ENCODE results near the gene CALM3.

Gene CALM3

DNA sequence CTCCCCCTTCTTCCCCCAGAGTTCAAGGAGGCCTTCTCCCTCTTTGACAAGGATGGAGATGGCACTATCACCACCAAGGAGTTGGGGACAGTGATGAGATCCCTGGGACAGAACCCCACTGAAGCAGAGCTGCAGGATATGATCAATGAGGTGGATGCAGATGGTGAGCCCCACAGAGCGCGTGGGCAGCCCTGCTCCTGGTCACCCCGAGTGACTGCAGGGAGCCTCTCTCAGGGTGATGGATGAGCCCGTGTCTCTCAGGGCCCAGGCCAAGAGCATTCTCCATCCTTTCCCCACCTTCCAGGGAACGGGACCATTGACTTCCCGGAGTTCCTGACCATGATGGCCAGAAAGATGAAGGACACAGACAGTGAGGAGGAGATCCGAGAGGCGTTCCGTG lies 7.0 kb downstream of the CALM3 start:
- no peak overlapping the region for H2AK5ac ChIP-seq (ENCODE audit: low read length, severe bottlenecking)
- 96% methylated on average over 9 of the region's 9 CpGs for WGBS

DNA sequence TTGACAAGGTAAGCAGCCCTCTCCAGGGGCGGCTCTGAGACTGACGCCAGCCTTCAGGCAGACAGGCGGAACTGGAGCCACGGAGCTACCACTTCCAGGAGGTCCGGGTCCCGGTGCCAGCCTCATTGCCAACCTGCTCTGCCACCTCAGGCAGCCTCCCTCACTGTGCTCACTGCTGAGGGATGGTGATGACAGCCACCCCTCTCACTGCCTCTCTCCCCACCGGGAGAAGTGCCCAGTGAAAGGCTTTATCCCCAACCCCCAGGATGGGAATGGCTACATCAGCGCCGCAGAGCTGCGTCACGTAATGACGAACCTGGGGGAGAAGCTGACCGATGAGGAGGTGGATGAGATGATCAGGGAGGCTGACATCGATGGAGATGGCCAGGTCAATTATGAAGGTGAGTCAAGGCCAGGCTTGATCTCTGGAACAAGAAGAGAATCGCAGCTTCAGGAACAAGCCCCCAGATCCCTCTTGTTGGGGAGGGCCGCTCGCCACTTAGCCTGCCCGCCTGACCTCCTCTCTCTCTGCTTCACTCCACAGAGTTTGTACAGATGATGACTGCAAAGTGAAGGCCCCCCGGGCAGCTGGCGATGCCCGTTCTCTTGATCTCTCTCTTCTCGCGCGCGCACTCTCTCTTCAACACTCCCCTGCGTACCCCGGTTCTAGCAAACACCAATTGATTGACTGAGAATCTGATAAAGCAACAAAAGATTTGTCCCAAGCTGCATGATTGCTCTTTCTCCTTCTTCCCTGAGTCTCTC lies 7.6 kb downstream of the CALM3 start:
- Histone ChIP-seq H3K23ac (ENCODE audit: low read length in 2 of 2) (no peak overlapping the region), H3K4me1 (ENCODE audit: control insufficient read depth, insufficient read depth, low read depth, low read length) (peaks cover 7% of the 10 kb centered on the region), H3K9ac (ENCODE audit: low read length) (no peak overlapping the region), H4K8ac (ENCODE audit: low read length) (no peak overlapping the region), H3K27ac (ENCODE audit: low read length, poor library complexity, severe bottlenecking) (no peak overlapping the region), H2BK12ac (ENCODE audit: low read length in 2 of 2) (no peak overlapping the region), H3K14ac (ENCODE audit: low read length in 2 of 2) (no peak overlapping the region), H2BK5ac (ENCODE audit: low read depth, low read length, poor library complexity, severe bottlenecking) (no peak overlapping the region), H3K4me3 (ENCODE audit: insufficient read depth in 1 of 2, low read depth in 1 of 2, low read length in 2 of 2) (no peak overlapping the region), H2AFZ (ENCODE audit: low read depth, low read length) (no peak overlapping the region), H3K9me3 (ENCODE audit: control insufficient read depth, low read length) (no peaks in the 10 kb centered on the region), H3K4me2 (ENCODE audit: low read length, poor library complexity, severe bottlenecking) (no peak overlapping the region), H3K27me3 (ENCODE audit: control insufficient read depth in 1 of 2, insufficient read depth in 1 of 2, low read length in 2 of 2) (no peaks in the 10 kb centered on the region), H3K79me1 (replicated peaks; ENCODE audit: low read length, poor library complexity, severe bottlenecking) (peaks cover 34% of the 10 kb centered on the region), H3K4ac (ENCODE audit: low read depth in 1 of 2, low read length in 2 of 2) (no peak overlapping the region), H2BK15ac (ENCODE audit: low read depth, poor library complexity, severe bottlenecking) (no peak overlapping the region), H3K18ac (ENCODE audit: low read depth in 1 of 2, low read length in 2 of 2) (no peak overlapping the region), H3K36me3 (ENCODE audit: control insufficient read depth in 1 of 2, insufficient read depth in 2 of 2, low read depth in 1 of 2, low read length in 2 of 2) (peaks cover 56 to 67% of the 10 kb centered on the region in 2 experiments), H2BK120ac (ENCODE audit: low read depth, low read length) (no peak overlapping the region), H2AK5ac (ENCODE audit: low read length, severe bottlenecking) (no peak overlapping the region), H4K91ac (ENCODE audit: low read length) (no peak overlapping the region)
- 96% methylated on average over 27 of the region's 27 CpGs for WGBS
- no peak for DNase-seq

More for the DNA sequence above, 7.0 kb downstream of the CALM3 start:
- Histone ChIP-seq H2BK5ac (ENCODE audit: low read depth, low read length, poor library complexity, severe bottlenecking) (no peak overlapping the region), H3K23ac (ENCODE audit: low read length in 2 of 2) (no peak overlapping the region), H4K8ac (ENCODE audit: low read length) (no peak overlapping the region), H3K36me3 (ENCODE audit: control insufficient read depth in 1 of 2, insufficient read depth in 2 of 2, low read depth in 1 of 2, low read length in 2 of 2) (peaks cover 56 to 70% of the 10 kb centered on the region in 2 experiments), H2BK120ac (ENCODE audit: low read depth, low read length) (no peak overlapping the region), H4K91ac (ENCODE audit: low read length) (no peak overlapping the region), H3K9ac (ENCODE audit: low read length) (no peak overlapping the region), H3K27me3 (ENCODE audit: control insufficient read depth in 1 of 2, insufficient read depth in 1 of 2, low read length in 2 of 2) (no peaks in the 10 kb centered on the region), H3K4me3 (ENCODE audit: insufficient read depth in 1 of 2, low read depth in 1 of 2, low read length in 2 of 2) (no peak overlapping the region), H3K18ac (ENCODE audit: low read depth in 1 of 2, low read length in 2 of 2) (no peak overlapping the region), H3K4ac (ENCODE audit: low read depth in 1 of 2, low read length in 2 of 2) (no peak overlapping the region), H3K4me1 (ENCODE audit: control insufficient read depth, insufficient read depth, low read depth, low read length) (peaks cover 11% of the 10 kb centered on the region), H2BK15ac (ENCODE audit: low read depth, poor library complexity, severe bottlenecking) (no peak overlapping the region), H3K14ac (ENCODE audit: low read length in 2 of 2) (no peak overlapping the region), H3K27ac (ENCODE audit: low read length, poor library complexity, severe bottlenecking) (no peak overlapping the region), H3K9me3 (ENCODE audit: control insufficient read depth, low read length) (no peaks in the 10 kb centered on the region), H2AFZ (ENCODE audit: low read depth, low read length) (no peak overlapping the region), H3K4me2 (ENCODE audit: low read length, poor library complexity, severe bottlenecking) (no peak overlapping the region), H2BK12ac (ENCODE audit: low read length in 2 of 2) (no peak overlapping the region), H3K79me1 (replicated peaks; ENCODE audit: low read length, poor library complexity, severe bottlenecking) (peaks cover 34% of the 10 kb centered on the region)
- DNase-seq = no peak

DNA sequence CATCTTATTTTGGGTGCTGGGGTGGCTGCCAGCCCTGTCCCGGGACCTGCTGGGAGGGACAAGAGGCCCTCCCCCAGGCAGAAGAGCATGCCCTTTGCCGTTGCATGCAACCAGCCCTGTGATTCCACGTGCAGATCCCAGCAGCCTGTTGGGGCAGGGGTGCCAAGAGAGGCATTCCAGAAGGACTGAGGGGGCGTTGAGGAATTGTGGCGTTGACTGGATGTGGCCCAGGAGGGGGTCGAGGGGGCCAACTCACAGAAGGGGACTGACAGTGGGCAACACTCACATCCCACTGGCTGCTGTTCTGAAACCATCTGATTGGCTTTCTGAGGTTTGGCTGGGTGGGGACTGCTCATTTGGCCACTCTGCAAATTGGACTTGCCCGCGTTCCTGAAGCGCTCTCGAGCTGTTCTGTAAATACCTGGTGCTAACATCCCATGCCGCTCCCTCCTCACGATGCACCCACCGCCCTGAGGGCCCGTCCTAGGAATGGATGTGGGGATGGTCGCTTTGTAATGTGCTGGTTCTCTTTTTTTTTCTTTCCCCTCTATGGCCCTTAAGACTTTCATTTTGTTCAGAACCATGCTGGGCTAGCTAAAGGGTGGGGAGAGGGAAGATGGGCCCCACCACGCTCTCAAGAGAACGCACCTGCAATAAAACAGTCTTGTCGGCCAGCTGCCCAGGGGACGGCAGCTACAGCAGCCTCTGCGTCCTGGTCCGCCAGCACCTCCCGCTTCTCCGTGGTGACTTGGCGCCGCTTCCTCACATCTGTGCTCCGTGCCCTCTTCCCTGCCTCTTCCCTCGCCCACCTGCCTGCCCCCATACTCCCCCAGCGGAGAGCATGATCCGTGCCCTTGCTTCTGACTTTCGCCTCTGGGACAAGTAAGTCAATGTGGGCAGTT lies 8.6 kb downstream of the CALM3 start:
- Histone ChIP-seq H3K18ac (ENCODE audit: low read depth in 1 of 2, low read length in 2 of 2) (no peak overlapping the region), H2BK120ac (ENCODE audit: low read depth, low read length) (no peak overlapping the region), H2AFZ (ENCODE audit: low read depth, low read length) (no peak overlapping the region), H4K8ac (ENCODE audit: low read length) (no peak overlapping the region), H3K27me3 (ENCODE audit: control insufficient read depth in 1 of 2, insufficient read depth in 1 of 2, low read length in 2 of 2) (no peaks in the 10 kb centered on the region), H3K9me3 (ENCODE audit: control insufficient read depth, low read length) (no peaks in the 10 kb centered on the region), H3K4ac (ENCODE audit: low read depth in 1 of 2, low read length in 2 of 2) (no peak overlapping the region), H3K79me1 (replicated peaks; ENCODE audit: low read length, poor library complexity, severe bottlenecking) (peaks cover 34% of the 10 kb centered on the region), H3K4me2 (ENCODE audit: low read length, poor library complexity, severe bottlenecking) (no peak overlapping the region), H4K91ac (ENCODE audit: low read length) (no peak overlapping the region), H3K4me1 (ENCODE audit: control insufficient read depth, insufficient read depth, low read depth, low read length) (peaks cover 2% of the 10 kb centered on the region), H2BK12ac (ENCODE audit: low read length in 2 of 2) (no peak overlapping the region), H3K27ac (ENCODE audit: low read length, poor library complexity, severe bottlenecking) (no peak overlapping the region), H3K36me3 (ENCODE audit: control insufficient read depth in 1 of 2, insufficient read depth in 2 of 2, low read depth in 1 of 2, low read length in 2 of 2) (peaks cover 56 to 64% of the 10 kb centered on the region in 2 experiments), H3K14ac (ENCODE audit: low read length in 2 of 2) (no peak overlapping the region), H3K23ac (ENCODE audit: low read length in 2 of 2) (no peak overlapping the region), H3K4me3 (ENCODE audit: insufficient read depth in 1 of 2, low read depth in 1 of 2, low read length in 2 of 2) (no peak overlapping the region), H2BK5ac (ENCODE audit: low read depth, low read length, poor library complexity, severe bottlenecking) (no peak overlapping the region), H3K9ac (ENCODE audit: low read length) (no peak overlapping the region), H2AK5ac (ENCODE audit: low read length, severe bottlenecking) (no peak overlapping the region), H2BK15ac (ENCODE audit: low read depth, poor library complexity, severe bottlenecking) (no peak overlapping the region)
- WGBS = 92% methylated on average over 25 of the region's 30 CpGs
- no peak for DNase-seq

DNA sequence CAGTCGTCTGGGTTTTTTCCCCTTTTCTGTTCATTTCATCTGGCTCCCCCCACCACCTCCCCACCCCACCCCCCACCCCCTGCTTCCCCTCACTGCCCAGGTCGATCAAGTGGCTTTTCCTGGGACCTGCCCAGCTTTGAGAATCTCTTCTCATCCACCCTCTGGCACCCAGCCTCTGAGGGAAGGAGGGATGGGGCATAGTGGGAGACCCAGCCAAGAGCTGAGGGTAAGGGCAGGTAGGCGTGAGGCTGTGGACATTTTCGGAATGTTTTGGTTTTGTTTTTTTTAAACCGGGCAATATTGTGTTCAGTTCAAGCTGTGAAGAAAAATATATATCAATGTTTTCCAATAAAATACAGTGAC lies 9.3 kb downstream of the CALM3 start:
- H4K8ac ChIP-seq (ENCODE audit: low read length) = no peak overlapping the region
- DNase-seq = no peak

More for the DNA sequence above, 9.3 kb downstream of the CALM3 start:
- Histone ChIP-seq H3K79me1 (replicated peaks; ENCODE audit: low read length, poor library complexity, severe bottlenecking) (peaks cover 34% of the 10 kb centered on the region), H3K23ac (ENCODE audit: low read length in 2 of 2) (no peak overlapping the region), H3K36me3 (ENCODE audit: control insufficient read depth in 1 of 2, insufficient read depth in 2 of 2, low read depth in 1 of 2, low read length in 2 of 2) (peaks cover 55 to 57% of the 10 kb centered on the region in 2 experiments), H3K27me3 (ENCODE audit: control insufficient read depth in 1 of 2, insufficient read depth in 1 of 2, low read length in 2 of 2) (no peaks in the 10 kb centered on the region), H3K9me3 (ENCODE audit: control insufficient read depth, low read length) (no peaks in the 10 kb centered on the region), H3K4me1 (ENCODE audit: control insufficient read depth, insufficient read depth, low read depth, low read length) (no peaks in the 10 kb centered on the region), H2BK12ac (ENCODE audit: low read length in 2 of 2) (no peak overlapping the region), H2AK5ac (ENCODE audit: low read length, severe bottlenecking) (no peak overlapping the region), H2BK120ac (ENCODE audit: low read depth, low read length) (no peak overlapping the region), H3K14ac (ENCODE audit: low read length in 2 of 2) (no peak overlapping the region), H3K9ac (ENCODE audit: low read length) (no peak overlapping the region), H4K91ac (ENCODE audit: low read length) (no peak overlapping the region), H2BK15ac (ENCODE audit: low read depth, poor library complexity, severe bottlenecking) (no peak overlapping the region), H3K4me3 (ENCODE audit: insufficient read depth in 1 of 2, low read depth in 1 of 2, low read length in 2 of 2) (no peak overlapping the region), H3K4ac (ENCODE audit: low read depth in 1 of 2, low read length in 2 of 2) (no peak overlapping the region), H2AFZ (ENCODE audit: low read depth, low read length) (no peak overlapping the region), H3K4me2 (ENCODE audit: low read length, poor library complexity, severe bottlenecking) (no peak overlapping the region), H2BK5ac (ENCODE audit: low read depth, low read length, poor library complexity, severe bottlenecking) (no peak overlapping the region), H3K18ac (ENCODE audit: low read depth in 1 of 2, low read length in 2 of 2) (no peak overlapping the region), H3K27ac (ENCODE audit: low read length, poor library complexity, severe bottlenecking) (no peak overlapping the region)
- 100% methylated on average over 1 of the region's 5 CpGs for WGBS
